SU-DHL-6 (cell line): ENCODE measurements around the gene SLC47A2.

Experiments
- CTCF ChIP-seq: fragments of 200-600 bp; sonication (generic); IDR thresholded peaks from one replicate; pipeline ENCODE4 v1.5.1; 2017; ENCODE audit warnings: antibody characterized with exemption, mild to moderate bottlenecking, low read length, moderate library complexity; ENCODE audit not compliant: insufficient read depth, poor library complexity, severe bottlenecking
- EZH2phosphoT487 ChIP-seq: fragments of 200-600 bp; sonication (generic), shearing (Covaris generic); conservative IDR thresholded peaks from 2 replicates; pipeline ENCODE4 v1.6.1; 2018; ENCODE audit warnings: mild to moderate bottlenecking, antibody characterized with exemption, low read length, moderate library complexity, mixed read lengths

DNA sequence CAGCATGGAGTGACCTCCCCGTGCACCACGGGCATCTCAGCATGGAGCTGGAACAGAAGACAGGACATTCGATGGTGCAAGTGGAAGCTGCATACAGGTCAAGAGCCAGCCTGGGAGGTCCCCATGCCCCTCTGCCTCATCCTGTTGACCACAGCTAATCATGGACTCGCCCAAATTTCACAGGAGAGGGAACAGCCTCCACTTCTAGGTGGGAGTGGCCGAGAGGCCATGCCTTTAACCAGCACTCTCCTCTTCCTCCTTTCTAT is 3.8 kb upstream of the SLC47A2 start:
- TF ChIP-seq CTCF (no peak), EZH2phosphoT487 (no peak)
